GM21360 (cell line): Measurements from ENCODE around the gene KIRREL1.

Source experiments
- ATAC-seq: cut with Tn5 transposase; IDR thresholded peaks from one replicate; pipeline ENCODE4 v1.9.1; 2021; ENCODE audit warnings: mild to moderate bottlenecking, moderate library complexity; ENCODE audit not compliant: unreplicated experiment

Gene KIRREL1

DNA sequence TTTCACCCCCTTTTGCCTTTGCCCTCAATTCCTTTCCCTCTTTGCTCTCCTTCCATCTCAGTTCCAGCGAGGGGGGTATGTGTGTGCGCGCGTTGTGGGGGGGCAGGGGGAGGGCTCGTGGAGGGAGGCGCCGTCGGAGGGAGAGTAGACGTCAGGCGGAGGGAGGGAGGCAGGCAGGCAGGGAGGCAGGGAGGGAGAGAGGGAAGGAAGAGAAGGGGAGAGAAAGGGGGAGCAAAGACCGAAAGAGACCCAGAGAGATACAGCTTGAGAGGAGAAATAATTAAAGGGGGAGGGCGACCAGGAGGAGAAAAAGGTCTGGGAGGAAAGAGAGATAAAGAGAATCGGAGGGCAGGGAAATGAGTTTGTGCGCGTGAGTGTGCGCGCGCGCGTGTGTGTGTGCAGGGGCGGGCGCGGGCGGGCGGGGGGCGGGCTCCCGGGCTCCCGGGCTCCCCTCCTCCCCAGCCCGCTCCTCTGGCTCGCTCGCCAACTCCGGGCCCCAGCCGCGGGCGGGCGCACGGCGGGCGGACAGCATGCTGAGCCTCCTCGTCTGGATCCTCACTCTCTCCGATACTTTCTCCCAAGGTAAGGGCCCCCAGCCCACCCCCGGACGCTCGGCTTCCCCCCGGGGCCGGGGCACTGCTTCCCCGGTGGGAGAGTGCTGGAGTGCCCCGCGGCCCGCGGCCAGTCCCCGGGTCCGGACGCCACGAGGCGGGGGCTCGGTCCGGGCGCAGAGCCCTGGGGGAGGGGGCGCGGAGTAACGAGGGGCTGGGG, at the start of gene KIRREL1:
Gene KIRREL1, plus strand, starts transcription at position 499 of the 771 bp plus-strand sequence. Its CDS starts 32 bp downstream, at position 531.
- no peak for ATAC-seq

DNA sequence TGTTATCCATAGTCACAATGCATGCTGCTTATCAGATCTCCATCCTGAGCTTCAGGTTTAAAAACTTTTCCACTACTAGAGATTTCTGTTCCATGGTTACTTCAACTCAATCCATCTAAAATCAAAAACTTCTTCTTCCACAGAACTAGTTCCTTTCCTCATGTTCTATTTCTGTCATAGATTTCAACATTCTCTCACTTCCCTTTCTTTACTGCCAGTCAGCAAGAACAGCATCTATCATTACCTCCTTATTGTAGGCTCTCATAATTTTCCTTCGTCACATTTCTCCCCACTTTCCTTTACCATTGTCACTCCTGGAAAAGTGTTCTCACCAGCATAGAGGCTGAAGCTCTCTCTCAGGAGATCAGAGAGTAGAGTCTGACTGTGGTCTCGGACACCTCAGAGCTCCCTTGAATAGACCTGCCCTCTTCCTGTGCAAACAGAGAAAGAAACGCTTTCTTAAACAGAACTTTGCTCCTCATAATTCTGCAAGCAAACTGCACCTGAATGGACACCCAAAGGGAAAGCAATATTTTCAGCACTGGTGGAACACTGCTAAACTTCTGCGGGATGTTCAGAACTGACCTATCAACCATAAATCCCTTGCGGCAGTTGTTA, 48.7 kb upstream of the KIRREL1 start:
- ATAC-seq: no peak

DNA sequence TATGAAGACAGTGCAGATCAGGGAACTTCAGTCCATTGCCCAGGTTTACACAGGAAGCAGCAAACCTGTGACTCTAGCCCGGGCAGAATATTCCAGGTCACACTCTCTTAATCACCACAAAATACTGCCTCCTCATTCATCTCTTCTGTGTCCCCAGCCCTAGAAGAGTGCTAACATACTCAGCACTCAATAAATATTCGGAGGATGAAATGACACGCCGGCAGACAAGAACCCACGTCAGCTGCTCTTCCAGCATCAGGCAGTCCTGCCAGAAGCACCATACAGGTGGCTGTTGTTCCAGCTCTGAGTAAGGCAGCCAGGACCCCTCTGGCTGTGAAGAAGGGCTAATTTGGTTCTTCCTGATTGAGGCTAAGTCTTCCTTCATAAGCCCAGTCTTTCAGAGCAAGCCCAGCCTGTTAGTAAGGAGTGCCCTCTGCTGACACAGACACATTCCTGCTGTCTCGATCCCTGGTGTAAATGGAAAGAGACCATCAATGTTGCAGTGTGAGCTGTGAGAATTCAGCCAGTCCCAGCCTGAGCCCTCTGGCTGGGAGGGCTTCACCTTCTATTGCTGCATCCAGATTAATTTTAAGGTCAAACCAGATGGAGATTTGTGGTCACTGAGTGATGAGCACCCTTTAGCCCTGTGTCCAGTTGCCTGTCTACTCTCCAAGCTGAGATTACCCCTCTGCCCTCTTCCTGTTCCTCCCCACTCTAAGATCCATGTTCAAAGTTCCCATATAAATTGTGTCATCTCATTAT, 45.0 kb upstream of the KIRREL1 start:
- ATAC-seq: no peak

DNA sequence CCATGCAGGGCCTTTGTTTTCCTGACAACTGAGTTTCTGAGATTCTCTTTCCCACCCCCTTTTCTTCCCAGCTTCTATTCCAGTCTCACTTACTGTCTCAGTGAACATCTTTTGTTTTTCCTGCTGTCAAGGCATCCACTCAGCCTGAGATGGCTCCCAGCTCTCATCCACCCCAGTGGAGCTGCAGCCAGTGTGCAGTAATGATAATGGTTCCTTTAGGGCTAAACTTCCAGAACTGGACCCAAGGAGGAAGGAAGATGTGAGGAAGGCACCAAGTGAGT, 44.4 kb upstream of the KIRREL1 start:
- ATAC-seq: no peak

DNA sequence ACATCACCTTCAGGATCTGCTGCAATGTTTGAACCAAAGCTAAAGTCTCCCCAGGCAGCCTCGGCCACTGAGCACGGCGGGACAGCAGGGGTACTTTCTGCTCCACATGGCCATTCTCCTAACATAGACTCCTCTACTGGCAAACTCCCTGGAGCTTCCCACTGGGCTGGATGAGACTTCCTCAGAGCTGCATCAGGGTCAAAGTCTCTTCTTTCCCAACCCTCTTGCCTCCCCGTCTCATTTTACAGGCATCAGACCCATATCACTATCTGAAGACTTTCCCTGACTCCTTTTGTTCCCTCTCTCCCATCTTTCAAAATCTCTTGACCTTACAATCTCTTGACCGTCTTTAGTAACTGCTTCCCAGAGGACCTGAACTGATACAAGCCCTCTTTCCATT, 42.2 kb upstream of the KIRREL1 start:
- no peak for ATAC-seq

DNA sequence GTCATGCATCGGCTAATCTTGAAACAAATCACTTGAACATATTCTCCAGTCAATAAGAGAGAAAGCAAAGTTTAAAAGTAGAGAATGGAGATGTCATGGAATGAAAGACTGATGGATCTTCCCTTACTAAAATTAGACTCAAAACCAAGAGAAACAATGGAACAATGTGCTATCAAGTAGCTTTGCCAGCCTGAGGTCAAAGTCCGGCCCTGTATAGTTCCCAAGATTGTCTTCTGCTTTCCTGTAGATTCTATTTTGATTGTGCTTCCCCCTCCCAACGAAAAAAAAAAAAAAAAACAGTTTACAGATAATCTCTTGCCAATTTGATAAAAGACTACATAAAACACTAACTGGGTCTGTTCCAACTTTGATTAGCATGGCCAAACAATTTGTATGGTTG, 40.8 kb upstream of the KIRREL1 start:
- no peak for ATAC-seq

DNA sequence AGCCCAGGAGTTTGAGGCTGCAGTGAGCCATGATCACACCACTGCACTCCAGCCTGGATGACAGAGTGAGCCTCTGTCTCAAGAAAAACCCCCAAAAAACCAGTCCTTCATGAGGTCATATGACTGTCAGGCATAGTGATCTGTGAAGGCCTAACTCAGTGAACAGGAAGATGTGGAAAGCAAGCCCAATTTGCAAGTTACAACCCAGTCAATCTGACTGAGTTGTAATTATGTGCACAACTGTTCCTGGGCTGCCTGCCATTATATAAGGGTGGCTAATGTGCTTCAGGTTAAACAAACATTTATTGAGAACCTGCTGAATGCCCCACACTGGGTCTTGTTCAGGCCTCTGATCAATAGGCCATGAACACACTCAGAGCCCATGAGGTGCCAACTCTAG, 38.2 kb upstream of the KIRREL1 start:
- ATAC-seq: no peak

DNA sequence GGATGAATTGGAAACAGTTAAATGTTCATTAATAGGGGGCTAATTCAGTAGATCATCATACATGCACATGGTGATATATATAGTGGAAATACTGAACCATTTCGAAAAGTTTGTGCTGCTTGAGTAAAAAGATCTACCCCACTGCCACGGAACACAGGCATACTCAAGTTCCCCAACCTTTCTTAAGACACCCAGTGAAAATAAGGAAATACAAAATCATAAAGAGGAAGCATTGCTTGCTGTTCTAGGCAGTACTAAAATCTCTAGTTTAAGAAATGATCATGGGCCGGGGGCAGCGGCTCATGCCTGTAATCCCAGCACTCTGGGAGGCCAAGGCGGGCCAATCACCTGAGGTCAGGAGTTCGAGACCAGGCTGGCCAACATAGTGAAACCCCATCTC, 37.6 kb upstream of the KIRREL1 start:
- no peak for ATAC-seq

DNA sequence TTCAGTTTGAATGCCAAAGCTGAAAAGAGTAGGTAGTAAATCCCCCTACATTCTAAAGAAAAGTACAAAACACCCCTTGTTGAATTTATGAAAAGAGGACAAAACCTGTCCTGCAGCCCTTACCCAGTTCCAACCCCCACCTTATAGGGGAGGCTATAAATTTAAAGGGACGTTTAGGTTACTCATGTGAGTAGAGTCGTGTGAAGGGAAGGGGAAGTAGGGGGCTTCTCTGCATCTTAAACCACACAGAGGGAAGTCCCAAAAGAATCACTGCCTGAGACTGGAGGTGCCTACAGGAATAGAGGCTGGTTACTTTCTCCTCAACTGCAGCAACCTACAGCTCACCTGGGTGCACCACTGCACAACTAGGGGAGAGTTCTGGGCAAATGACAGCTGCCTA, 36.7 kb upstream of the KIRREL1 start:
- ATAC-seq: no peak

DNA sequence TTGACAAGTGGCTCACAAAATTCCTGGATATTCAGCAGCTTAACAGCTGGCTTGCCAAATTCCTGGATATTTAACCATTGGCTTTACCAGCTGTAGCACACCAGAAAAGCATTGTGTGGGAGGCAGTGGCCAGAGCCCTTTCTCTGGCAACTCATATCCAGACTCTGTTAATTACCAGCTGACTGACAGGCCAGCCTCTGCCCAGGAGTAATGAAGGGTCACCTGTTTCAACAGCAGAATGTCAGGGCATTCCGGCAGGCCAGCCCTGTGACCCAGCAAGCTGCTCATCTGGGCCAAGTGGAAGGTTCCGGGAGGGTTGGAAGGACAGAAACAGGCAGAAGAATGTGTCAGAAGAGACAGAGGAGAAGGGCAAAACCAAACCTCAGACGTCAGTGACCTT, 35.2 kb upstream of the KIRREL1 start:
- no peak for ATAC-seq

DNA sequence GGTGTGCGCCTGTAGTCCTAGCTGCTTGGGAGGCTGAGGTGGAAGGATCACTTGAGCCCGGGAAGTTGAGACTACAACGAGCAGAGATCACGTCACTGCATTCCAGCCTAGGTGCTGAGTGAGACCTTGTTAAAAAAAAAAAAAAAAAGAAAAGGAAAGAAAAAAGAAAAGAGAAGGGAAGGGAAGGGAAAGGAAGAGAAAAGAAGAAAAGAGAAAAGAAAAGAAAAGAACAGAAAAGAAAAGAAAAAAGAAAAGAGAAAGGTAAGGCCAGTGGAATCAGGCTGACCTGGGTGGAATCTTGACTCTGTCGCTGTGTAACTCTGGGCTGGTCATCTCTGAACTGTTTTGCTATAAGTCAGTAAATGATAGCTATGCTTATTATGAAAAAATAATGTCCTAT, 33.7 kb upstream of the KIRREL1 start:
- no peak for ATAC-seq

DNA sequence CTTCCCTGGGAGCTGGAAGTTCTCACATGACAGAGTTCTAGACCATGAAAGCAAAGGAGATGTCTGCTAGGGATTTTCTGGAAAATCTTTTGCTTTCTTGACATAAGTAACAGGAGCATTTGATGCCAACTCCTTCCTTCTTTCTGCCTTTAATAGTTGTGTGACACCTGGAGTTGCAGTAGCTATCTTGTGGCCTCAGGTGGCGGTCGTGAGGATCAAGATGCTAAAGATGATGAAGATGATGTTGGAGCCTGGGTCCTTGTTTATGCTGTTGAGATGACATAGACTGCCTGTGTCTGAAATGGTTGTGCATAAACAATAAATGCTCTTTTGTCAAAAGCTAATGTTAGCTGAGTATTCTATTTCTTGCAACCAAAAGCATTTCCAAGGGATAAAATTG, 32.7 kb upstream of the KIRREL1 start:
- ATAC-seq: no peak

DNA sequence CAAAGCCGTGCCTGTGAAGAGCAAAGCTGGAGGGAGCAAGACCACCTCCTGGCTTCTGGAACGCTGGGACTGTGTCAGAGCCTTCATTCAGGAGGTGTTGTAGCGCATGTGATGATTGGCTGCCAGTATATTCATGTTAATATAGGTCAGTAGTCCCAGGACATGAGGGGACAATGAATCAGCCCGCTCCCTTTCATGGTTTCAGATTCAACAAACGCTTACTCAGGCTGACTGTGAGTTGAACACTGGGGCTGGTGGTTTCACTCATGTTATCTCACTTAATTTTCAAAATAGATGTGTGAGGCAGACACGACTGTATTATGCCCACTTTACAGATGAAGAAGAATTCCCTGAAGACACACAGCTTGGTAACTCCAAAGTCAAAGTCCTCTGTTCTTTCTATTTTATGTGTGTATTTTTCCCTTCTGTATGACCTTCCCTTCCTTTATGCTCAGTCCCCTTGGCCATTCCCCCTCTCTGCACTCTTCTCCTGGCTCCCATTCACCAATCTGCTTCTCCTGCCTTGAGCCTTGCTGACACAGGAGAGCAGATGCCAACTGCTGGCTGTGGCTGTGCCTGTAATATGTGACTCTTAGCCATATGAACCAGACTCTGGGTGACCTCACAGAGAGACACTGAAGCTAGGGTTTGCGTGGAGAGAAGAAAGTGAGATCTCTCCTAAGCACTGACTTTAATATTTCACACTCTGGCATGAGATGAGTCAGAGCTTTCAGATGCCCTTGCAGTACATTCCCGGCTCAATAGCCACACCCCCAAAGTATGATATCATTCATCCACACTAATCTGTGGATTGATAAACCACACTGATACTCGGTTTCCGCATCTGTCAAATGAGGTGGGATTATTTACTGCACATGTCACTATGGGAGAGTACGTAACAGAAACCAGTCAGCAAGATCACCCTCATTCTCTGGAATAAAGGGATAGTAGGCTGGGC, 31.4 kb upstream of the KIRREL1 start:
- no peak for ATAC-seq

DNA sequence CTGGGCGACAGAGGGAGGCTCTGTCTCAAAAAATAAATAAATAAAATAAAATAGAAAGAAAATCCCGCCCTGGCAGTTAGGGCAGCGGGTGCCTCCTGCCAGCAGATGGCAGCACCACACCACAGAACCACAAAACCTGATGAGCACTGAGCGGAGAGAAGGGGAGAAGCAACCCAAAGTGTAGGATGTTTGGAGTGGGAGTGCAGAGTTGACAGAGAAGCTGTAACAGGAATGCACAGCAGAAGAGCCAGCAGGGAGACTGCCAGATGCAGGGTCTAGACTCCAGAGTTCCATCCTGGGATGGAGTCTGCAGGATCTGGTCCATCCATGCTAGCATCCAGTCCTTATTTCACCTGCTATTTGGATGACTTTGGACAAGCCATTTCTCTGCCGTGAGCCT, 29.7 kb upstream of the KIRREL1 start:
- ATAC-seq: no peak

DNA sequence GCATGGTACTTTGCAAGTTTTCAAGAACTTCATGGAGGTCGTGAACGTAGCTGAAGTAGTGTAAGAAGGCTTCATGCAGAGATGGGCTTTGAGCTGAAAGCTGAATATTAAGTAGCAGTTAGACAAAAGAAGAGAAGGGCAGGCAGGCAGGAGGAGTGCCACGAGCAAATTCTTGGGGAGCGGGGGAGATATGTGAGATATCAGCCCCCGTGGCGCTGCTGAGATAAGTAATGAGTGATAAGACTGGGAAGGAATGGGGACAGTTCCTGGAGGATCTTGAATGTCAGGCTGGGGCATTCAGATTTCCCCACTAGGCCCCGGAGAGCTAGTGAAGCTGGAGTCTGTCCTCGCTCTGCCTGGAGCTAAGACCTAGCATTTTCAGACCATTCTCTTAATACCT, 27.9 kb upstream of the KIRREL1 start:
- no peak for ATAC-seq

DNA sequence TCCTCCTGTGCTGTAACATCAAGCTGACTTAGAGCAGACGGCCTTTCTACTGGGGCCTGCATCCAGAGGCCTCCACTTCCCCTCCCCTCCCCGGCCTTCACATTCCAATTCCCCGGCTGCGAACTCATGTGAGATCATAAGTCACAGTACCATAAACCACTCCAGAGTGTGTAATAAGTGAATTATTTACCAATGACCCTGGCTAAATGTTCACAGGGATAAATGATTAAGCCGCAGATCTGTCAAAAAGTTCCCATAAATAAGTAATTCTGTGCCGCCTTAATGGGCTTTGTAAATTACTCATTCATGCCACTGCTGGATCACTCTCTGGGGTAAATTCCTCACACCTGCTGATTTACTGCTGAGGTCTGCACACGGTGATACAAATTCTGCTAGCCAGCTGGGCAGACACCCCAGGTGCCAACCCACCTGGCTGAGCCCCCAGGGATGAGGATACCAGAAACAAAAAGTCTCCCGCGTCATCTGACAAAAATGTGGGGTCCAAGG, 27.4 kb upstream of the KIRREL1 start:
- ATAC-seq: no peak

DNA sequence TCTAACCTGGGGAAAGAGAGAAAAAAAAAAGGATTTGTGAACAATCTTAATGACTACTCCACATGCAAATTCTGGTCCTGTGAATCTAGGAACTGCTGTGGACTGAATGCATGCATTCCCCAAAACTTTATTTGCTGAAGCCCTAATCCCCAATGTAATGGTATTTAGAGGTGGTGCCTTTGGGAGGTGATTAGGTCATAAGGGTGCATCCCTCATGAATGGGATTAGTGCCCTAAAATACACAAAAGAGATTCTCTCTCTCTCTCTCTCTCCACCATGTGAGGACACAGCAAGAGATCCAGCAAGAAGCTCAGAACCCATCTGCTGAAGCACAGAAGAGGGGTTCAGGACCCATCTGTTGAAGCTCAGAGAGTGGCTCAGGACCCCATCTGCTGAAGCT, 26.2 kb upstream of the KIRREL1 start:
- no peak for ATAC-seq

DNA sequence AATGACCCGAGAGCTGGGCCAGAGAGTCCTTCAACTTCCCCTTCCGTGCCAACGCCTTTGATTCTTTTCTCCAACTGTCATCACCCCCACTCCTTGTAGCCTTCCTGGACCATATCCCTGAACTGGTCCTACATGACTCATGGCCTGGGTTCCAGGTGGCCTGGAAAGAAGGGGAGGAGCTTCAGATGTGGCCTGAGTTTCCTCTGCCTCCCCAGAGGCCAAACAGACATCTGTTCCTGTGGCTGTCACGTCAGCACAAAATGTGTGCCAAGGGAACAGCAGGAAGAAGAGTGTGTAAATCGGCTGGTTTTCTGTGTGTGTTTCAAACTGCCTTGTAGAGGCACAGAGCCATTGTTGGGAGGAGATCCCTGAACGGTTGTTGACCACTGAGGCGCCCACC, 24.9 kb upstream of the KIRREL1 start:
- no peak for ATAC-seq

DNA sequence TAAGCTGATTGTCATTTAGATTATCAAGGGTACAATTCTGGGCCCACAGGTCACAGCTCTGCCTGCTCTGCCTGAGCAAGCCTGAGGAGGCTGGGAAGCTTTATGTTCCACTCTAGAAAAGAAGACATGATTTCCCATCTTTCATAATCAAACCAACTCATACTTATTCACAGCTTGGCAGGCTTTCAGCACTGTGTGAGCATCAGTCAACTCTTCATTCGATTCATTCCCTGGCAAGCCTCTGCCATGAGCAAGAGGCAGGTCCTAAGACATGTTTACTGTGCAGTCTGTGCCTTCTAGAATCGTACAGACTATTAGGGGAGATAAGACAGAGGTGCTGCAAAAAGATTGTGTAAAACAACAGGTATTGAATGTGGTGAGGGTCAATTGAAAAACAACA, 24.5 kb upstream of the KIRREL1 start:
- ATAC-seq: no peak

DNA sequence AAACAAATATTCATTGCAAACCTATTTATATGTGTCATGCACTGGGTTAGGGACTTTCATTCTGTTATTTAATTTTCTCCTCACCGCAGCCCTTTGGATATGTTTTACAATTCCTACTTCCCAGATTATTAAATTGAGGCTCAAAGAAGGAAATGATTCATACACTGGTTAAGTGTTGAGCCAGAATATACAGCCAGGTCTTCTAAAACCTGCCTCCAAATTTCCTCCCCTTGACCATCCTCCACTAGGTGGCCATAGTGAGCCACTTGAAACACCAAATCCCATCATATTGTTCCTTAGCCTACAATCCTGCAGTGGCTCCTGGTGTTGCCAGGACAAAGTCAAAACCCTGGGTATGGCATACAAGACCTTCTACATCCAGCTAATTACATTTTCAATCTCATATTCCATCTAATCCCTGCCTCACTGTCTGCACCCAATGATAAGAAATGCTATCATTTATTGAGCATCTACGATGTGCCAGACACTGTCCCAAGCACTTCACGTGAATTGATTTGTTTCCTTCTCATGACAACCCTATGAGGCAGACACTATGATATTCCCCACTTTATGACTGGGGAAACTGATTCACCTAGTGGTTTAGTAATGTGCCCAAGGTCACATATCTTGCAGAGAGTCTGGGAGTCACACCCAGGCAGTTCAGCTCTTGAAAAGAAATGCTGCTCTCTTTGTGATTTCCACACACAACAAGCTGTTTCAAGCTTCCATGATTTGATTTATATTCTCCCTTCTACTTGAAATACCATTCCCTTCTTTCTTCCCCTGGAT, 23.6 kb upstream of the KIRREL1 start:
- ATAC-seq: no peak
